Esophagus squamous epithelium (tissue), 4 donors: ENCODE data around the gene TEP1.

Source experiments
- CTCF ChIP-seq, 6 experiments: fragments of 450-650 bp in 4 of 6; fragments of 200-600 bp in 2 of 6; sonication (generic) in 2 of 6; IDR thresholded peaks; one replicate each; pipeline ENCODE4 v1.5.1; 2016 to 2019; ENCODE audit warnings: antibody characterized with exemption in 6 of 6, mild to moderate bottlenecking in 4 of 6, moderate library complexity in 4 of 6
- POLR2A ChIP-seq, 4 donors: fragments of 450-650 bp; IDR thresholded peaks; one replicate each; pipeline ENCODE4 v1.6.1; 2017; ENCODE audit warnings: antibody characterized with exemption in 4 of 4, mild to moderate bottlenecking in 4 of 4, moderate library complexity in 3 of 4

GRCh38 chr14:20416223-20416622, 2.9 kb upstream of the TEP1 start:
- TF ChIP-seq CTCF (IDR thresholded peaks at IDR 0.05) (no peak), POLR2A (IDR thresholded peaks at IDR 0.05) (no peak)
